Measurements from ENCODE around the gene ELMO3. TPM values are rescaled to one million over a fixed set of nuclear protein-coding genes. Genes with fewer than 3 reads are reported as not detected.

ELMO3 gene
- total RNA-seq, 1 donor from 2014 or later = not detected

DNA sequence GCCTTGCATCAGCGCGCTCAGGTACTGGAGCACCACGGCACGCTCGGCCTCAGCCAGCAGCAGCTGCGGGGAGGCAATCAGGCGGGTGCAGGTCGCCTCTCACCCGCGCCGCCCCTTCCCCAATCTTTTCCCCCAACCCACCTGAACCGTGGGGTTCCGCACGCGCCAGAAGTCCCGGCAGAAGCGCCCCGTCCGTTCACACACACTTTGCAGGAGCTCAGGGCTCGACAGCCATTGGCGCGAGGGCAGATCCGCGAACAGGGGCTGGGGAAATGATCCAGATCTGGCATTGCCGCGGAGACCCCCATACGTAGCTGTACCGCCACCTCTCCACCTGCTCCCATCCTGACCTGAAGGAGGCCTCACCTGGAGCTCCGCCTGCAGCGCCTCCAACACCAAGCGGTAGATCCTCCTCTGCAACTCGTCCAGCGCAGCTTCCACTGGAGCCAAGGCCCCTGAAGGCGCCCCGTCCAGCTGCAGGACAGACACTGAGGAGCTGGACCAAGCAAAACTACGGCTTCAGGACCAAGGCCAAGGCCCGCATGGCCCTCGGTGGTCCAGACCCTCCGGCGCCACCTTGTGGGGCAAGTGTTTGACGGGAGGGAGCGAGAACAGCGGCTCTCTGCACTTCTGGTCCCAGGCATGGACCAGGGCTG is 13.8 kb upstream of the ELMO3 start:
- H3K36me3 ChIP-seq = no peaks in the 10 kb centered on the region
- DNase-seq (ENCODE audit: low spot score in 2 of 2) = peak; percentile 62 to 97
- intact Hi-C loops (cut with DNase I) = loop anchor here (1.0 to 5.0 kb wide), 4 partner anchors 22 to 230 kb away; partner anchors contain the start of gene B3GNT9
- no peaks in the 10 kb centered on the region for H3K27me3 ChIP-seq
- H3K9me3 ChIP-seq = no peaks in the 10 kb centered on the region
- TF ChIP-seq, protein P1, sequence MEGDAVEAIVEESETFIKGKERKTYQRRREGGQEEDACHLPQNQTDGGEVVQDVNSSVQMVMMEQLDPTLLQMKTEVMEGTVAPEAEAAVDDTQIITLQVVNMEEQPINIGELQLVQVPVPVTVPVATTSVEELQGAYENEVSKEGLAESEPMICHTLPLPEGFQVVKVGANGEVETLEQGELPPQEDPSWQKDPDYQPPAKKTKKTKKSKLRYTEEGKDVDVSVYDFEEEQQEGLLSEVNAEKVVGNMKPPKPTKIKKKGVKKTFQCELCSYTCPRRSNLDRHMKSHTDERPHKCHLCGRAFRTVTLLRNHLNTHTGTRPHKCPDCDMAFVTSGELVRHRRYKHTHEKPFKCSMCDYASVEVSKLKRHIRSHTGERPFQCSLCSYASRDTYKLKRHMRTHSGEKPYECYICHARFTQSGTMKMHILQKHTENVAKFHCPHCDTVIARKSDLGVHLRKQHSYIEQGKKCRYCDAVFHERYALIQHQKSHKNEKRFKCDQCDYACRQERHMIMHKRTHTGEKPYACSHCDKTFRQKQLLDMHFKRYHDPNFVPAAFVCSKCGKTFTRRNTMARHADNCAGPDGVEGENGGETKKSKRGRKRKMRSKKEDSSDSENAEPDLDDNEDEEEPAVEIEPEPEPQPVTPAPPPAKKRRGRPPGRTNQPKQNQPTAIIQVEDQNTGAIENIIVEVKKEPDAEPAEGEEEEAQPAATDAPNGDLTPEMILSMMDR (IDR thresholded peaks at IDR 0.05) = peak; percentile 80 to 90 (median 85)
- H3K4me1 ChIP-seq = peaks cover 15 to 20% of the 10 kb centered on the region in 2 donors
- peak overlapping the region; percentile 74 to 76 for H3K4me3 ChIP-seq
- no peak overlapping the region for H3K27ac ChIP-seq

GRCh38 chr16:67185651-67186134 is 13.2 kb upstream of the ELMO3 start:
- TF ChIP-seq, protein P1 (IDR thresholded peaks at IDR 0.05) = no peak
- Histone ChIP-seq H3K9me3 (no peaks in the 10 kb centered on the region), H3K4me3 (peak overlapping the region; percentile 20 to 74), H3K4me1 (peaks cover 15 to 20% of the 10 kb centered on the region in 2 donors), H3K27me3 (no peaks in the 10 kb centered on the region), H3K36me3 (no peaks in the 10 kb centered on the region), H3K27ac (no peak overlapping the region)
- intact Hi-C loops (cut with DNase I) = loop anchor here (1.0 to 5.0 kb wide), 3 partner anchors 33 to 231 kb away; partner anchors contain the start of gene B3GNT9
- DNase-seq (ENCODE audit: low spot score in 2 of 2) = no peak

DNA sequence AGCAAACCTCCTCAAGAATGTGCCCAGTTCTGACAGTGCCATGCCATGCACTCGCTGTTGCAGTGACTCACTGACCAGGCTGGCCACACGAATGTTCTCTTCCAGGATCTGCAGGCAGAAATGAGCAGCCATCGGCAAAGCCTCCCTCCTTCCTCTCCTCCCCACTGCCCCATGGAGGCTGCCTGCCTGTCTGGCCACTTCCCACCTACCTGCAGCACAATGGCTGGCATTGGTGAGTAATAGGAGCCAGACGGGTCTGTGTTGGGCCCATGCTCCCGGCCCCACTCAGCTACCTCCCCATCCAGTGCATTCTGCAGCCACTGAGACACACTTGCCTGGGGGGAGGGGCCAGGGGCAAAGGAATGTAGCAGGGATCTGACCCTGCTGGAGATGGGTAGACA is 12.4 kb upstream of the ELMO3 start:
- Histone ChIP-seq H3K36me3 (no peaks in the 10 kb centered on the region), H3K4me1 (peaks cover 15 to 20% of the 10 kb centered on the region in 2 donors), H3K9me3 (no peaks in the 10 kb centered on the region), H3K27ac (no peak overlapping the region), H3K4me3 (no peak overlapping the region), H3K27me3 (no peaks in the 10 kb centered on the region)
- no peak for DNase-seq (ENCODE audit: low spot score in 2 of 2)
- TF ChIP-seq, protein P1 (IDR thresholded peaks at IDR 0.05) = no peak
- intact Hi-C loops (cut with DNase I) = loop anchor here (5.0 kb wide), 1 partner anchor 34 kb away; the partner anchor contains the start of gene B3GNT9

DNA sequence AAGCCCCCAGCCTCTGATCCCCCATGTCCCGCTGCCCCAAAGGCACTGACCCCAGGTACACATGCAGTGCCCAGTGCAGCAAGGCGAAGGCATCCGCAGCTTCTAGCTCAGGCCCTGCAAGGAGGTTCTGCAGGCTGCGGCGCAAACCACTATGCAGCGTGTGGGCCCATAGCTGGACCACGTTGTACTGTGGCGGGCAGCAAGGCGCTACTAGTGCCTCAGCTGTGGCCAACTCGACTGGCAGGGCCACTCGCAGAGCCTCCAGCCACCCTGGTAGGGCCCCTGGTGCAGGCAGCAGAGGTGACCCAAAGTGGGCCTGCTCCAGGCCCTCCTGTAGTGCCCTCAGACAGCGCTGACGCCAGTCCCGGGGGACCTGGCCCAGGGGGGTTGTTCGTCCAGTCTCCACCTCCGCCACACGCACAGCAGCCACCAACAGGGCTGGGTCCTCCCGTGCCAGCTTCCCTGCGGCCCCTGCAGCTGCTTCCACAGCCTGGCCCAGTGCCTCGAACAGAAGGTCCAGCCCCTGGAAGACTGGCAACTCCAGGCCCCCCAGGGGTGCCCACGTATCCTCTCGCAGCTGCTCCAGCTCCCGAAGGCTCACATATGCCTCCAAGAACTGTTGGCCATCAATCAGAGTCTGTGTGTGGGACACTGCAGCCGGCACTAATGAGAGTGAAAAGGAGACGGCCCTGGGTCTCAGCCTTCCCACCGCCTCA is 11.6 kb upstream of the ELMO3 start:
- H3K4me1 ChIP-seq = peaks cover 15 to 20% of the 10 kb centered on the region in 2 donors
- H3K9me3 ChIP-seq = no peaks in the 10 kb centered on the region
- TF ChIP-seq, protein P1 (IDR thresholded peaks at IDR 0.05) = no peak
- intact Hi-C loops (cut with DNase I) = loop anchor here (5.0 kb wide), 1 partner anchor 35 kb away; the partner anchor contains the start of gene B3GNT9
- DNase-seq (ENCODE audit: low spot score in 2 of 2) = no peak
- H3K27ac ChIP-seq = no peak overlapping the region
- H3K36me3 ChIP-seq = no peaks in the 10 kb centered on the region
- no peaks in the 10 kb centered on the region for H3K27me3 ChIP-seq
- no peak overlapping the region for H3K4me3 ChIP-seq

DNA sequence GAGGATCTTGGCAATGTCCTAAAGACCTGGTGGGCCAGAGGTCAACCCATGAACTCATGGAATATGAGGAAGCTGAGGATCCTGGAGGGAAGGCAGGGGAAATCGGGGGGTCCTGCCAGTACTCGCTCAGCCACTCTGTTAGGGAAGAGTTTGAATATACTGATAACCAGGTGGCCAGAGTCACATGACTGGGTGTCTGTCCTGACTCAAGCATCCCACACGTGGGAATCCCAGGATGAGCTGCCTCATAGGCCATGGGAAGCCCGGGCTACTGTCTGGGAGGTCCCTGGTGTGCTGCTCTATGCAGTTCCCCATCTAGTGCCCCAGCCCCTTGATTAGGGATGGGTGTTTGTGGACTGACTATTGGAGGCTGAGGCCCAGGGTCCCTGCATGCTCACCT is 10.6 kb upstream of the ELMO3 start:
- intact Hi-C loops (cut with DNase I) = loop anchor here (5.0 kb wide), 1 partner anchor 36 kb away; the partner anchor contains the start of gene B3GNT9
- peaks cover 23 to 25% of the 10 kb centered on the region in 2 donors for H3K4me1 ChIP-seq

More for the DNA sequence above, 10.6 kb upstream of the ELMO3 start:
- Histone ChIP-seq H3K27ac (no peak overlapping the region), H3K36me3 (no peaks in the 10 kb centered on the region), H3K4me3 (no peak overlapping the region), H3K9me3 (no peaks in the 10 kb centered on the region), H3K27me3 (no peaks in the 10 kb centered on the region)
- TF ChIP-seq, protein P1 (IDR thresholded peaks at IDR 0.05) = no peak
- no peak for DNase-seq (ENCODE audit: low spot score in 2 of 2)

Data from ascending aorta (tissue), 2 donors.